ENCODE data around the gene PNCK. TPM values are rescaled to one million over a fixed set of nuclear protein-coding genes. Genes with fewer than 3 reads are reported as not detected.

The PNCK gene
- total RNA-seq: 0.29 and 0.36 TPM in 2 replicates

DNA sequence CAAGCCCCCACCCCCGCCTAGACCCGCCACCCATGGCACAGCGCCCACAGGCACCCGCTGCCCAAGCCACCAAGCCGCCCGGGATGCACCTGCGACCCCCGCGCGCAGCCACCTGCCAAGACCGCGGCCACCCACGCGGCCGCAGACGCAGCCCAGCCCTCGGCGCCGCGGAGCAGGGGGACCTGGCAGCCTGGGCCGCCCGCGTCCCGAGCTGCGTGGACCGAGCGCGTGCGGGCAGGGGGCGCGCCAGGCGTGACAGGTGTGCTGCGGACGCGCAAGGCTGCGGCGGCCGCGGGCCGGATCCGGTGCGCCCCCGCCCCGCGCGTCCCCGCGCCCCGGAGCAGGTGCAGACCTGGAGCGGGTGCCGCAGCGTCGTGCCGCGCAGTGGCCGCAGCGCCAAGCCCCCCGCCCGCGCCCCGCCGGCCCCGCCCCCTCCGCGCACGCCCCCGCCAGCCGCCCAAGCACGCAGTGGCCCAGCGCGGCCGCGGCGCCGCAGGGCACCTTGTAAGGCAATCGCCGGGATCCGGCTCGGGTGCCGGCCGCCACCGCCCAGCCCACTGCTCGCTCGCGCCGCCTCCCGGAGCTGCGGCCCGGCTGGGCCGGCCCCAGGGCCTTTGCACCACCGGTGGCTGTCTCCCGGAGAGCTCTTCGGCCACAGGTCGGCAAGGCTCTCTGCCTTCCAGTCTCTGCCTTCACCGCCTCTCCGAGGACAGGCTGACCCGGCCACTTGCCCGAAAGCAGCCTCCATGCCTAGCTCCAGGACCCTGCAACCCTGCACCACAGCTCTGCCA, at the start of gene PNCK:
Gene PNCK, minus strand, starts transcription at position 386 of the 791 bp plus-strand sequence. CDS start 737 bp downstream, outside the sequence.
- no peaks in the 10 kb centered on the region for H3K36me3 ChIP-seq (ENCODE audit: insufficient read depth, low read length)

DNA sequence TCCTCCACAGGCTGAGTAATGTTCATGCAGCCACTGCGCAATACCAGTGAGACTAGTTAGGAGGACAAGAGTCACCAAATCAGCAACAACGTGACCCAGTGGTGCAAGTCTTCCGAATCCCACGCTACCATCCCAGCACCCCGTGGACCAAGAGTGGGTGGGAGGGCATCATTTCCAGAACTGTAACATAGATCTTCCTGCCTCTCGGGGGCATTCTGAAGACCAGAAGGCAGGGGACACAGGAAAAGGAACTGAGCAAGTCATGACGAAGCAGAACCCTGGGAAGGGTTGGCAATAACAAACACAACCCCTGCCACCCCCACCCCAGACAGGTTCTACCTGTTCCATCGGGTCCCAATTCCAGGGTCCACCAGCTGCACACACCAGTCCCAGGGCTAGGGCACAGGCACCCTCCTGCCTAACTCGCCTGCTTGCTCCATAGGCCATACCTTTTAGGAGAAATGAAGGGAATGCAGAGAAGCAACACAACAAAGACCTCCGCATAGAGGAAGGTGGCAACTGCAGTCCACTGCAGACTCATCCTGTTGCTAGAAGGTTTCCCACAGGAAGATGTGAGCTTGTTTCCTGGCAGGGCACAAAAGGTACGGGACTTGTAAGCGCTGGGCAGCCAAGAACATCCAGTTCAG, 49.2 kb upstream of the PNCK start:
- H3K4me2 ChIP-seq (ENCODE audit: insufficient read depth, low read length): peak overlapping the region; percentile 83
- H3K27ac ChIP-seq (ENCODE audit: low read depth, low read length): peak overlapping the region; percentile 65
- DNase-seq (ENCODE audit: insufficient read length, low spot score, missing footprints): peak; percentile 85
- H2AFZ ChIP-seq (ENCODE audit: low read length): no peak overlapping the region
- peaks cover 27% of the 10 kb centered on the region for H3K4me1 ChIP-seq (ENCODE audit: insufficient read depth, low read length)
- no peaks in the 10 kb centered on the region for H3K9me3 ChIP-seq (ENCODE audit: low read depth, low read length)
- peak overlapping the region; percentile 75 for H3K4me3 ChIP-seq (ENCODE audit: insufficient read depth, low read length)
- no peaks in the 10 kb centered on the region for H3K27me3 ChIP-seq (ENCODE audit: insufficient read depth, low read length)
- H3K79me2 ChIP-seq (ENCODE audit: insufficient read depth, low read length): peaks cover 41% of the 10 kb centered on the region
- H4K20me1 ChIP-seq (ENCODE audit: insufficient read depth, low read length): peaks cover 12% of the 10 kb centered on the region
- TF ChIP-seq, protein P1, sequence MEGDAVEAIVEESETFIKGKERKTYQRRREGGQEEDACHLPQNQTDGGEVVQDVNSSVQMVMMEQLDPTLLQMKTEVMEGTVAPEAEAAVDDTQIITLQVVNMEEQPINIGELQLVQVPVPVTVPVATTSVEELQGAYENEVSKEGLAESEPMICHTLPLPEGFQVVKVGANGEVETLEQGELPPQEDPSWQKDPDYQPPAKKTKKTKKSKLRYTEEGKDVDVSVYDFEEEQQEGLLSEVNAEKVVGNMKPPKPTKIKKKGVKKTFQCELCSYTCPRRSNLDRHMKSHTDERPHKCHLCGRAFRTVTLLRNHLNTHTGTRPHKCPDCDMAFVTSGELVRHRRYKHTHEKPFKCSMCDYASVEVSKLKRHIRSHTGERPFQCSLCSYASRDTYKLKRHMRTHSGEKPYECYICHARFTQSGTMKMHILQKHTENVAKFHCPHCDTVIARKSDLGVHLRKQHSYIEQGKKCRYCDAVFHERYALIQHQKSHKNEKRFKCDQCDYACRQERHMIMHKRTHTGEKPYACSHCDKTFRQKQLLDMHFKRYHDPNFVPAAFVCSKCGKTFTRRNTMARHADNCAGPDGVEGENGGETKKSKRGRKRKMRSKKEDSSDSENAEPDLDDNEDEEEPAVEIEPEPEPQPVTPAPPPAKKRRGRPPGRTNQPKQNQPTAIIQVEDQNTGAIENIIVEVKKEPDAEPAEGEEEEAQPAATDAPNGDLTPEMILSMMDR (IDR thresholded peaks at IDR 0.05; ENCODE audit: extremely low read depth, low read depth, low read length): no peak
- peaks cover 20% of the 10 kb centered on the region for H3K36me3 ChIP-seq (ENCODE audit: insufficient read depth, low read length)

More for the DNA sequence above, at the start of gene PNCK:
- no peak within 1 kb of the TSS for H3K4me2 ChIP-seq (ENCODE audit: insufficient read depth, low read length)
- TF ChIP-seq, protein P1 (IDR thresholded peaks at IDR 0.05; ENCODE audit: extremely low read depth, low read depth, low read length): no peak
- no peak within 1 kb of the TSS for H2AFZ ChIP-seq (ENCODE audit: low read length)
- H3K27me3 ChIP-seq (ENCODE audit: insufficient read depth, low read length): peaks cover 9% of the 10 kb centered on the region
- H4K20me1 ChIP-seq (ENCODE audit: insufficient read depth, low read length): no peaks in the 10 kb centered on the region
- H3K79me2 ChIP-seq (ENCODE audit: insufficient read depth, low read length): no peaks in the 10 kb centered on the region
- DNase-seq (ENCODE audit: insufficient read length, low spot score, missing footprints): peak; percentile 71
- no peak within 1 kb of the TSS for H3K4me3 ChIP-seq (ENCODE audit: insufficient read depth, low read length)
- H3K9me3 ChIP-seq (ENCODE audit: low read depth, low read length): no peaks in the 10 kb centered on the region
- no peaks in the 10 kb centered on the region for H3K4me1 ChIP-seq (ENCODE audit: insufficient read depth, low read length)
- no peak within 1 kb of the TSS for H3K27ac ChIP-seq (ENCODE audit: low read depth, low read length)

DNA sequence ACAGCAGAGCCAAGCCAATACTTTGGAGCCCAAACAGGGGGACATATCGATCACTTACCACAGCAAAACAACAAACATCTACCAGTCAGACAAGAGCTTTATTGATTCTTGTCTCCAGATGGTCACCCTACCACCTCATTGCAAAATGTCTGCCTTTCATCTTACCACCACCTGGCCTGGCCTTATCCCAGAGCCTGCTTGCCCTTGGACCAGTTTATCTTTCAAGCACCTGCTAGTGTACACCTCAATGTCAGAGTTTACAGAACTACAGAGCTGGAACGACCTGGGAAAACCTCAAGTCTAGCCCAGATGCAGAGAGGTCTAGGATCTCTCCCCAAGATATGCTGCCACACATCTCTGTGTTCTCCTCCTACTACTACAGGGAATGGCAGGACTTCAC, 46.1 kb upstream of the PNCK start:
- TF ChIP-seq, protein P1 (IDR thresholded peaks at IDR 0.05; ENCODE audit: extremely low read depth, low read depth, low read length): no peak
- H3K4me3 ChIP-seq (ENCODE audit: insufficient read depth, low read length): no peak overlapping the region
- no peaks in the 10 kb centered on the region for H3K9me3 ChIP-seq (ENCODE audit: low read depth, low read length)
- peaks cover 11% of the 10 kb centered on the region for H3K4me1 ChIP-seq (ENCODE audit: insufficient read depth, low read length)
- H3K27me3 ChIP-seq (ENCODE audit: insufficient read depth, low read length): no peaks in the 10 kb centered on the region
- no peak overlapping the region for H3K4me2 ChIP-seq (ENCODE audit: insufficient read depth, low read length)
- H3K36me3 ChIP-seq (ENCODE audit: insufficient read depth, low read length): peaks cover 30% of the 10 kb centered on the region
- DNase-seq (ENCODE audit: insufficient read length, low spot score, missing footprints): no peak
- no peak overlapping the region for H3K27ac ChIP-seq (ENCODE audit: low read depth, low read length)
- no peak overlapping the region for H2AFZ ChIP-seq (ENCODE audit: low read length)
- peaks cover 16% of the 10 kb centered on the region for H4K20me1 ChIP-seq (ENCODE audit: insufficient read depth, low read length)
- peaks cover 42% of the 10 kb centered on the region for H3K79me2 ChIP-seq (ENCODE audit: insufficient read depth, low read length)

DNA sequence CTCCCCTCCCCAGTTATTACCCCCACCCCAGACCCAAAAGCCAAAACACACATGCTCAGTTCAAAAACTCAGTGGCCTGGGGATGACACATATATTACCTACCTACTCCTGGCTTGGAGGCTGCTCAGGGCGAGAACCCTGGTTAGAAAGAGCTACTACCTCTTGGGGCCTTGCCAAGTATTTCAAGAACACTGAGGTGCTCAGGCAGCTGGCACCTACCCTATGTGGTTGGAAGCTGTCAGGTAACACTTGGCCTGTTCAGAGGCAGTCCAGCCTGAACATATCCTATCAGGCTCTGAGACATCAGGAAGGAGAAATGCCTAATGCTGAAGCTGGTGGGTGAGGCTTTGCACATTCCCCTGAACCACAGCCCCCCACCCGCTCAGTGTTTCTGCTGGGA, 45.6 kb upstream of the PNCK start:
- Histone ChIP-seq H3K9me3 (ENCODE audit: low read depth, low read length) (no peaks in the 10 kb centered on the region), H3K27me3 (ENCODE audit: insufficient read depth, low read length) (no peaks in the 10 kb centered on the region), H2AFZ (ENCODE audit: low read length) (no peak overlapping the region), H3K4me2 (ENCODE audit: insufficient read depth, low read length) (no peak overlapping the region), H3K36me3 (ENCODE audit: insufficient read depth, low read length) (peaks cover 35% of the 10 kb centered on the region), H3K4me1 (ENCODE audit: insufficient read depth, low read length) (peaks cover 11% of the 10 kb centered on the region), H3K27ac (ENCODE audit: low read depth, low read length) (no peak overlapping the region), H3K4me3 (ENCODE audit: insufficient read depth, low read length) (no peak overlapping the region), H4K20me1 (ENCODE audit: insufficient read depth, low read length) (peaks cover 17% of the 10 kb centered on the region), H3K79me2 (ENCODE audit: insufficient read depth, low read length) (peaks cover 42% of the 10 kb centered on the region)
- DNase-seq (ENCODE audit: insufficient read length, low spot score, missing footprints): no peak
- TF ChIP-seq, protein P1 (IDR thresholded peaks at IDR 0.05; ENCODE audit: extremely low read depth, low read depth, low read length): no peak
